IPS-18a (cell line): ENCODE measurements around the gene SAP30BP.

Experiments used
- H3K27ac ChIP-seq: one replicate; pipeline ENCODE4 v1.5.1; 2013; ENCODE audit warnings: low read length
- H3K27me3 ChIP-seq: one replicate; pipeline ENCODE4 v1.6.1; 2013; ENCODE audit warnings: mild to moderate bottlenecking, low read length; ENCODE audit not compliant: control insufficient read depth, insufficient read depth
- H3K36me3 ChIP-seq: one replicate; pipeline ENCODE4 v1.6.1; 2013; ENCODE audit warnings: low read depth, low read length; ENCODE audit not compliant: control insufficient read depth
- H3K4me1 ChIP-seq: one replicate; pipeline ENCODE4 v1.6.1; 2013; ENCODE audit warnings: low read depth, low read length; ENCODE audit not compliant: control insufficient read depth
- H3K4me3 ChIP-seq: one replicate; pipeline ENCODE4 v1.5.1; 2013; ENCODE audit warnings: low read length
- H3K9ac ChIP-seq: one replicate; pipeline ENCODE4 v1.6.1; 2013; ENCODE audit warnings: mild to moderate bottlenecking, low read length, moderate library complexity
- H3K9me3 ChIP-seq: one replicate; pipeline ENCODE4 v1.6.1; 2013; ENCODE audit warnings: low read depth, low read length; ENCODE audit not compliant: control insufficient read depth

SAP30BP gene

DNA sequence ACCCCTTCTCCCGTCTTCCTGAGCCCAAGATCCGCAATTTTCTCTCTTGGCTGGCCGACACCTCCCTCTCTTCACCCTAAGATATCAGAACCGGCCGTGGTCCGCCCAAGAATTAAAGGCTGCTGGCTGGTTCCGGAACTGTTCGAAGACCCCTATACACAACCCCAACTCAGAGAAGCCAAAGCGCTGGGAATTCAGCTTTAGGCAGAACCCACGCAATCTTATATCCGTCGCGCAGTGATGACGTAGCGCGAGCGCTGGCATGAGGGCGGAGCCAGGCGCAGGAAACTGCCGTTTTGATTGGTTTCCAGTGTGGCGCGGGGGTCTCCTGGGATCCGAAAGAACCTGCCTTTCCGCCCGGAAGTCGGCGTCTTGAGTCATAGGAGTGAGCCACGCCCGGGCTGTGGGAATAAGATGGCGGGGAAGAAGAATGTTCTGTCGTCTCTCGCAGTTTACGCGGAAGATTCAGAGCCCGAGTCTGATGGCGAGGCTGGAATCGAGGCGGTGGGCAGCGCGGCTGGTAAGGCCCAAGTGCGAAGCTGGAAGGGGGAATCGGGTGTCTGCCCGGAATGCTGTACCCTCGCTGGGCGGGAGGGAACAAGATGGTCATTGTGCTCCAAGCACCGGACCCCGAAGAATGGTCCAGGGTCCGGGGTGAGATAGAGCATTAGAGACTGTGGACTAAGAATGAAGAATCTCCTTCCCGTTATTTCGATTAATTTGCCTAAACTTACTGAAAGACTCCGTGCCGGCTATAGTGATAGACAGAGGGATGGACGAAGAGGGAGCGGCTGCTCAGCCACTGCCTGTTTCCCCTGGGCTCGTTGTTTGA, at the start of gene SAP30BP, which contains the start of gene RECQL5:
Gene SAP30BP (plus strand): TSS at position 380 of the 832 bp plus-strand sequence. CDS start 35 bp downstream, at position 415.
Gene RECQL5 (minus strand): TSS at position 196 of the 832 bp plus-strand sequence. CDS start 597 bp downstream, outside the sequence.
- H3K4me1 ChIP-seq = peaks cover 5% of the 10 kb centered on the region
- H3K27ac ChIP-seq = peak within 1 kb of the TSS; percentile 92
- peak within 1 kb of the TSS; percentile 95 for H3K9ac ChIP-seq
- H3K36me3 ChIP-seq = peaks cover 41% of the 10 kb centered on the region
- H3K9me3 ChIP-seq = no peaks in the 10 kb centered on the region
- peak within 1 kb of the TSS; percentile 100 for H3K4me3 ChIP-seq
- H3K27me3 ChIP-seq = no peaks in the 10 kb centered on the region

DNA sequence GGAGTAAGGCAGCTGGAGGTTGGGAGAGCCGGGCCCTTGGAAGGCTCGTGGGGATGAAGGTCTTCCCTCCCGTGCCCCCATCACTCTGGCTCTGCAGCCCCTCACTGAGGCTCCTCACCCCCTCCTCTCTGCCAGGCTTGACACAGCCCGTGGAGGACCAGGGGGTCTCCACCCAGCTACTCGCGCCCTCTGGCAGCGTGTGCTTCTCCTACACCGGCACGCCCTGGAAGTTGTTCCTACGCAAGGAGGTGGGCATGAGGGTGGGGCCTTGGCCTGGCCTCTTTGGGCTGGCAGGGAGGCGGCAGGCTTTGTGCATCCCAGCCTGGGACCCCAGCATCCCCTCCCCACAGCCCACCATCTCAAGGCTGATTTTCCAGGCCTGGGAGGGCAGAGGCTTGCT, 49.5 kb upstream of the SAP30BP start:
- no peak overlapping the region for H3K4me3 ChIP-seq
- H3K36me3 ChIP-seq = no peaks in the 10 kb centered on the region
- H3K27me3 ChIP-seq = no peaks in the 10 kb centered on the region

DNA sequence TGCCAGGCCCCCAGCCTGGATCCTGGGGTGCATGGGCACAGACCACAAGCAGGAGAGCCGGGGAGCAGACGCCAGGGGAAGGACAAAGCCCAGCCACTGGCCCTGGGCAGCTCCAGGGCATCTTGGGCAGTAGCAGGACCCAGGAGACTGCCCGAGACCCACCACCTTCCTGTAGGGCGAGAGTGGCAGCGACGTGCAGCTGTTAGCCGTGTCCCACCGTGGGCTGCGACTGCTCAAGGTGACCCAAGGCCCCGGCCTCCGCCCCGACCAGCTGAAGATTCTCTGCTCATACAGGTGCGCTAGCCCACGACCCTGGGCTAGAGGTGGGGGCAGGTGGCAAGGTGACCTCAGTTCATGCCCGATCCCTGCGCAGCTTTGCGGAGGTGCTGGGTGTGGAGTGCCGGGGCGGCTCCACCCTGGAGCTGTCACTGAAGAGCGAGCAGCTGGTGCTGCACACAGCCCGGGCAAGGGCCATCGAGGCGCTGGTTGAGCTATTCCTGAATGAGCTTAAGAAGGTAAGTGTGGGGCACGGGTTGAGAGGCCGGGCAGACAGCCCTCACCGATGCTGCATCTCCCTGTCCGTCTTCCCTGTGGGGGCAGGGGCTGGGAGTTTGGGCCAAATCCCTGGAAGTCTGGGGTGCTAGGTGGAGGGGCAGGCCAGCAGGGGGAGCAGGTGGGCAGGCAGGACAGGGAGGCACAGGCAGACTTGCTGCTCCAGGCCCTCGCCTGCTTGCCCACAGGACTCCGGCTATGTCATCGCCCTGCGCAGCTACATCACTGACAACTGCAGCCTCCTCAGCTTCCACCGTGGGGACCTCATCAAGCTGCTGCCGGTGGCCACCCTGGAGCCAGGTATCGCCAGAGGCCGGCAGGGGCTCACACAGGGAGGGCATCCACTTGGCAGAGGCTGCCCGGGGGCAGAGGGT, 47.4 kb upstream of the SAP30BP start:
- Histone ChIP-seq H3K4me1 (no peaks in the 10 kb centered on the region), H3K27ac (no peak overlapping the region), H3K9ac (no peak overlapping the region), H3K9me3 (no peaks in the 10 kb centered on the region), H3K27me3 (no peaks in the 10 kb centered on the region), H3K36me3 (no peaks in the 10 kb centered on the region), H3K4me3 (no peak overlapping the region)

More for the DNA sequence above, 49.5 kb upstream of the SAP30BP start:
- Histone ChIP-seq H3K4me1 (no peaks in the 10 kb centered on the region), H3K9me3 (no peaks in the 10 kb centered on the region), H3K9ac (no peak overlapping the region), H3K27ac (no peak overlapping the region)

DNA sequence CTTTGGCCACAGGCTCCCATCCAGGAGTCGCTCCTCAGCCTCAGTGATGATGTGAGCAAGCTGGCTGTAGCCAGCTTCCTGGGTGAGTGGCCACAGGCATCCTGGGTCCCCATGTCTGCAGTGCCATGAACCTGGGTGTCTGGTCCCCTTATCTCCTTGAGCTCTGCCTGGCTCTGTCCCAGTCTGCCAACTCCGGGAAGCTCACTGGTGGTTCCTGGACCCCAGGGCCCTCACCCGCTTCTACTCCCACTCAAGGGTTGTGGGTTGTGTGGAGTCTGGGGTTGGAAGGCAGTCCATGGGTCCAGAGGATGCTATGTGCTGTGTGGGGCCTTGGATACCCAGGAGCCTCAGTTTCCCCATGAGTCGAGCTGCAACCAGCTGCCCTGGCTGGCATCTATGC, 45.6 kb upstream of the SAP30BP start:
- Histone ChIP-seq H3K36me3 (no peaks in the 10 kb centered on the region), H3K27me3 (no peaks in the 10 kb centered on the region), H3K9ac (no peak overlapping the region), H3K27ac (no peak overlapping the region), H3K4me1 (no peaks in the 10 kb centered on the region), H3K9me3 (no peaks in the 10 kb centered on the region), H3K4me3 (no peak overlapping the region)

DNA sequence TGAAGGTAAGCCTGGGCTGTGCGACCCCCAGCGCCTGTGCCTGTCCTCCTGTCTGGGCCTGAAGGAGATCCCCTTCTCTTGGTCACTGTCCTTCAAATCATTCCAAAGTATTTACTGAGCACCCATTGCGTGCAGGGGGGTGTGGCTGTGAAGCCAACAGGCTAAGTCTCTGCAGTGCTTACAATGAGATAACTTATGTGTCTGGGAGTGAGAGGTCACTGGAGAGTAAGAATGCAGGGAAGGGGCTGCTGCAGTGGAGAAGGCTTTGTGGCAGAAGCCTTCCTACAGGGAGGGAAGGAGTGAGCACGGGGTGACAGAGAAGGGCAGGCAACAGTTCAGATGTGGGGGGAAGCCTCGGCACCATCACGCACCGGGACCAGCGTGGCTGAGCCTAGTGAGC, 45.1 kb upstream of the SAP30BP start:
- Histone ChIP-seq H3K36me3 (no peaks in the 10 kb centered on the region), H3K4me3 (no peak overlapping the region), H3K4me1 (no peaks in the 10 kb centered on the region), H3K9ac (no peak overlapping the region), H3K27me3 (no peaks in the 10 kb centered on the region), H3K27ac (no peak overlapping the region), H3K9me3 (no peaks in the 10 kb centered on the region)

DNA sequence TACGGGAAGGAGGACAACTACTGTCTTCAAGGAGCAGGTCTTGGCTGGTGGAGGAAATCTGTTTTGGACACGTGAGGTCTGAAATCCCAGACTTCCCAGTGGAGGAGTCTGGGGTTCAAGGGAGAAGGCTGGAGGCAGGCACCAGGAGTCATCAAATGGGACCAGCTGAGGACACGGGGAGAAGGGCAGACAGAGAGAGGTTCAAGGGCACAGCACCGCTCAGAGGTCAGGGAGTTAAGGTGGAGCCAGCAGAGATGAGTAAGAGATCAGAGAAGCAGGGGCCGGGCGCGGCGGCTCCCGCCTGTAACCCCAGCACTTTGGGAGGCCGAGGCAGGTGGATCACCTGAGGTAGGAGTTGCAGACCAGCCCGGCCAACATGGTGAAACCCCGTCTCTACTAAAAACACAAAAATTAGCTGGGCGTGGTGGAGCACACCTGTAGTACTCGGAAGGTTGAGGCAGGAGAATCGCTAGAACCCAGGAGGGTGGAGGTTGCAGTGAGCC, 44.3 kb upstream of the SAP30BP start:
- Histone ChIP-seq H3K9ac (no peak overlapping the region), H3K27ac (no peak overlapping the region)

DNA sequence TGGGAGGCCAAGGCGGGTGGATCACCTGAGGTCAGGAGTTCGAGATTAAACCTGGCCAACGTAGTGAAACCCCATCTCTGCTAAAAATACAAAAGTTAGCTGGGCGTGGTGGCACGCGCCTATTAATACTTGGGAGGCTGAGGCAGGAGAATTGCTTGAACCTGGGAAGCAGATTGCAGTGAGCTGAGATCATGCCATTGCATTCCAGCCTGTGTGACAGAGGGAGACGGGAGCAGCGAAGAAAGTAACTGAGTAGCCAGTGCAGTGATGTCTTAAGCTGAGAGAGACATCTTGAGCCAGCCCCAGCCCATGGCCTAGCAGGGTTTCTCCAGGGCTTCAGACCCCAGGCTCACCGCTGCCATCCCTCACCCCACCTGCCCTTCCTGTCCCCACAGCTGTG, 43.8 kb upstream of the SAP30BP start:
- Histone ChIP-seq H3K27ac (no peak overlapping the region), H3K36me3 (no peaks in the 10 kb centered on the region), H3K9ac (no peak overlapping the region), H3K9me3 (no peaks in the 10 kb centered on the region), H3K4me3 (no peak overlapping the region), H3K27me3 (no peaks in the 10 kb centered on the region), H3K4me1 (no peaks in the 10 kb centered on the region)

More for the DNA sequence above, 44.3 kb upstream of the SAP30BP start:
- no peaks in the 10 kb centered on the region for H3K36me3 ChIP-seq
- H3K4me3 ChIP-seq = no peak overlapping the region
- H3K4me1 ChIP-seq = no peaks in the 10 kb centered on the region
- no peaks in the 10 kb centered on the region for H3K27me3 ChIP-seq
- H3K9me3 ChIP-seq = no peaks in the 10 kb centered on the region

DNA sequence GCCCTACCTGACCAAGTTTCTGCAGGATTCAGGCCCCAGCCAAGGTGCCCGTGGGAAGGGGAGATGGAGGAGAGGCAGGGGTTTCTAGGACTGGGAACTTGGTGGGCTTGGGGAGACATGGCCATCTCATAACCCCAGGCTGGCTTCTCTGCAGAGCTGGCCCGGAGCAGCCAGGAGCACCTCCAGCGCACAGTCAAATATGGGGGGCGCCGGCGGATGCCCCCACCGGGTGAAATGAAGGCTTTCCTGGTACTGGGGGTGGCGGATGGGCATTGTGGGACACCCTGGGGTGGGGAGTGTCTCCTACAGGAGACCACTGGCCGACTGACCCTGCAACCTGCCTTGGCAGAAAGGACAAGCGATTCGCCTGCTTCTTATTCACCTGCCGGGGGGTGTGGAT, 43.1 kb upstream of the SAP30BP start:
- H3K4me3 ChIP-seq = no peak overlapping the region
- no peaks in the 10 kb centered on the region for H3K27me3 ChIP-seq
- no peak overlapping the region for H3K9ac ChIP-seq
- no peaks in the 10 kb centered on the region for H3K9me3 ChIP-seq
- no peak overlapping the region for H3K27ac ChIP-seq
- no peaks in the 10 kb centered on the region for H3K4me1 ChIP-seq
- H3K36me3 ChIP-seq = no peaks in the 10 kb centered on the region

DNA sequence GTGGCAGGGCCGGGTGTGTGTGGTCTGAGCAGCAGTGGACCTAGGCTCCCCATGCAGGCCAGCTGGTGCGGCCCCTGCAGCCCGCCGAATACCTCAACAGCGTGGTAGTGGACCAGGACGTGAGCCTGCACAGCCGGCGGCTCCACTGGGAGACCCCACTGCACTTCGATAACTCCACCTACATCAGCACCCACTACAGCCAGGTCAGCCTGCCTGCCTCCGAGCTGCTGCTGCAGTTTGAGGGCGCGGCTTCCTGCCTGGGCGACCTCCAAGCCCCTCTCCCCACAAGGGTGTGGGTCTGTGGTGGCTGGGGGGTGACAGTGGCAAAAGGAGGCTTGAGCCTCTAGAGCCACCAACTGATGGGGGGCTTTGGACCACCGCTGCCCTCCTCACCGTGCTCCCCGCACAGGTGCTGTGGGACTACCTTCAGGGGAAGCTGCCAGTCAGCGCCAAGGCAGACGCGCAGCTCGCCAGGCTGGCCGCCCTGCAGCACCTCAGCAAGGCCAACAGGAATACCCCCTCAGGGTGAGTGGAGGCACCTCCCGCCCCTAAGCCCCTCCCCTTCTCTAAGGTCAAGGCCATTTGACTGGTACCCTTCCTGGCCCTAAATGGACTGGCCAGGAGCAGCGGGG, 42.3 kb upstream of the SAP30BP start:
- Histone ChIP-seq H3K9ac (no peak overlapping the region), H3K4me1 (no peaks in the 10 kb centered on the region), H3K27ac (no peak overlapping the region), H3K9me3 (no peaks in the 10 kb centered on the region), H3K27me3 (no peaks in the 10 kb centered on the region), H3K4me3 (no peak overlapping the region), H3K36me3 (no peaks in the 10 kb centered on the region)

DNA sequence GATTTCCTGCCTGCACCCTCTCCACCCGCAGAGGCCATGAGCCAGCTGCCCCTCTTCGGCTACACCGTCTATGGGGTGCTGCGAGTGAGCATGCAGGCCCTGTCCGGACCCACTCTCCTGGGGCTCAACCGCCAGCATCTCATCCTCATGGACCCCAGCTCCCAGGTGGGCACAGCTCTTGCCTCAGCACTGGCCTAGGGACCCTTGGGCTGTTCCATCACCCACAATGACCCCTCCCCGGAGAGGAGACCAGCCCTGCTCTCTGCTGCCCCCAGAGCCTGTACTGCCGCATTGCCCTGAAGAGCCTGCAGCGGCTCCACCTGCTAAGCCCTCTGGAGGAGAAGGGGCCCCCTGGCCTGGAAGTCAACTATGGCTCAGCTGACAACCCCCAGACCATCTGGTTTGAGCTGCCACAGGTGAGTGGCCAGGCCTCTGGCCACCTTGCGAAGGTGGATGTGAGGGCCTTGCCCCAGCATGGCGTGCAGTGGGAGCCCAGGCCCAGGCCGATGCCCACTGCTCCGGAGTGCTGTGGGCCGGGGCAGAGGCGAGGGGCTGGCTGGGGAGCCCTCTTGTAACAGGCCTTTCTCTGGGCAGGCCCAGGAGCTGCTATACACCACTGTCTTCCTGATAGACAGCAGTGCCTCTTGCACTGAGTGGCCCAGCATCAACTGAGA, 41.2 kb upstream of the SAP30BP start:
- no peaks in the 10 kb centered on the region for H3K4me1 ChIP-seq
- H3K27ac ChIP-seq = no peak overlapping the region
- no peak overlapping the region for H3K4me3 ChIP-seq
- no peak overlapping the region for H3K9ac ChIP-seq
- H3K36me3 ChIP-seq = no peaks in the 10 kb centered on the region
- no peaks in the 10 kb centered on the region for H3K27me3 ChIP-seq
- H3K9me3 ChIP-seq = no peaks in the 10 kb centered on the region
